ENCODE measurements around the gene GGPS1.

GRCh38 chr1:235296729-235297128 lies 31.6 kb upstream of the GGPS1 start:
- TF ChIP-seq CTCF (optimal IDR thresholded peaks at IDR 0.05 in 1 of 3, IDR thresholded peaks at IDR 0.05 in 1 of 3, conservative IDR thresholded peaks at IDR 0.05 in 1 of 3; ENCODE audit: extremely low read depth in 1 of 3, insufficient read depth in 2 of 3, low read length in 3 of 3) (no peak), EZH2 (IDR thresholded peaks at IDR 0.05; ENCODE audit: low read length) (no peak)
